HG03108 (cell line): ENCODE results near the gene KRTAP10-6.
"Not testable (repeated sequence)": the region's sequence is repeated elsewhere in the genome, so short reads cannot be mapped to it uniquely, and the experiment has no call there.

Experiments
- ATAC-seq: cut with Tn5 transposase; IDR thresholded peaks from one replicate; pipeline ENCODE4 v1.9.1; 2021; ENCODE audit warnings: moderate library complexity; ENCODE audit not compliant: unreplicated experiment

Gene KRTAP10-6

DNA sequence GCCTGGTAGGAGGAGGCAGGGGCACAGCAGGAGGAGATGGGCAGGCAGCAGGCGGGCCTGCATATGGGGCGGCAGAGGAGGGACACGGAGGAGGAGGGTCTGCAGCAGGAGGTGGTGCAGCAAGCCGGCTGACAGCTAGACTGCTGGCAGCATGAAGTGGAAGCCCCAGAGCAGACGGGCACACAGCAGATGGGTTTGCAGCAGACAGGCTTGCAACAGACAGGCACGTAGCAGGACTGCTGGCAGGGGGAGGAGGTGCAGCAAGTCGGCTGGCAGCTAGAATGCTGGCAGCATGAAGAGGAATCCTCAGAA, 12.5 kb downstream of the KRTAP10-6 start:
- no peak for ATAC-seq

DNA sequence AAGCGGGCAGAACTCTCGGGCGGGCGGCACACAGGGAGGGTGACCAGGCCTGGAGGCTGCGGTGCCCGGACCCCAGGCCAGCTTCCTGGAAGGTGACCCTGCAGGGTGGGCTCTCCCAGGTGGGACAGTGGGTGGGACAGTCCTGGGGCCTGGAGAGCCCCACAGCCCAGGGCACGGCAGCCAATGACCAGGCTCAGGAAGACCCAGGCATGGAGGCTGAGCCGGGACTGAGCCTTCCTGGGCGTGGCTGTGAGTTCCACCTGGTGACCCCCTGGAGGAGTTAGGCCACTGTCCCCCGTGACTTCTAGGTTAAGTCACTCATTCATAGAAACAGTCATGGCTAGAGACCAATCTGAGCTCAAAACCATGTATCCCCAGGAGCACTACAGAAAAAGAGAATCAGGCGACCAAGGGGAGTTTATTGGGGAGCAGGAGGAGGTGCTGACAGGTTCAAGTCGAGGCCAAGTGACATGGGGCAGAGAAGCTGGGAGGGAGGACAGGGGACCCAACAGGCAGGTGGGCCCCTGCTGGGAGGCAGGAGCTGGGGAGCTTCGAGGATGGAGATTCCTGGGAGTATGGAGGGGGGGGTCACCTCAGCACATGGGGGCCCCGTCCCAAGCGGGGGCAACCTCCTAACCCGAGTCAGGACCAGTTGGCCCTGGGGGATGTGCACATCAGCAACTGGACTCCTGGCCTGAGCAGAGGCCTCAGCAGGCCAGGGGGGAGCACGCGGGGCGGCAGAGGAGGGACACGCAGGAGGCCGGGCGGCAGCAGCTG, 13.1 kb downstream of the KRTAP10-6 start:
- no peak for ATAC-seq

DNA sequence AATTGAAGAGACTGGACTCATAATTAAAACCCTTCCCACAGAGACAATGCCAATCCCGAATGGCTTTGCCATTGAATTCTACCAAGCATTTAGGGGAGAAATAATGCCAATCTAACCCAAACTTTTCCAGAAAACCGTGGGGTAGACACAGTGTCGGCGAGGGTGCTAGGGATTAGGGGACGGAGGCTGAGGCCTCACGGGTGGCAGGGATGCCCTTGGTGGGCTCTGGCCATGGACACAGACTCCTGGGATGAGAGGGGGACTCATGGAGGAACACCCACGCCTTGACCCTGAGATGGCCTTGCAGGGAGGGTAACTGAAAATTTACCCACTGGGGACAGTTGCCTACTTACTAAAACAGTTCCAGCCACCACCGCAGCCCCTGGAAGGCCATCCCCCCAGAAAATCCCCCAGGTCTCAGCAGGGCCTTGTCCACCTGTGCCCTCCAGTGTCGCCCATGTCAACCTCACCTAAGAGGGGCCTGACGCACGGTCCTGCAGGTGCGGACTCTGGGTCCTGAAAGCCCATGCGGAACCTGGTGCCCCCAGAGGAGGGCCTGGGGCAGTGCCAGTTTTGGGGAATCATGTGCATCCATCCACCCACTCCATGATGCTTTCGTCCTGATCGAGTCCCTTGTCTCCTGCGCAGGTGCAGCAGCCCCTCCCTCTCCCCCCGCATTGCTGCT, 13.8 kb downstream of the KRTAP10-6 start:
- ATAC-seq, result no peak

DNA sequence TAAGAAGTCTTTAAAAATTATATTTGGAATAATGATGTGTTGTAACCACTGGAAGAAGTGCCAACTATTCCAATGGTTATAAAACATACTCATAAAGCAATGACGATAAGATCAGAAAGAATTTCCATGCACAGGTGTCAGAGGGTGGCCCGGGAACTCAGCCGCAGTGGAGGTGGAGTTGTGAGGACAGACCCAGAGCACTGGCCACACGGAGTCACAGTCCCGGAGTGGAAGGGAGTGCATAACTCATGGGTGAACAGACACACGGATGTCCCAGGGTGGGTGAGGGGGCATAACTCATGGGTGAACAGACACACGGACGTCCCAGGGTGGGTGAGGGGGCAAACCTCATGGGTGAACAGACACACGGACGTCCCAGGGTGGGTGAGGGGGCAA, 16.3 kb downstream of the KRTAP10-6 start:
- no peak for ATAC-seq

DNA sequence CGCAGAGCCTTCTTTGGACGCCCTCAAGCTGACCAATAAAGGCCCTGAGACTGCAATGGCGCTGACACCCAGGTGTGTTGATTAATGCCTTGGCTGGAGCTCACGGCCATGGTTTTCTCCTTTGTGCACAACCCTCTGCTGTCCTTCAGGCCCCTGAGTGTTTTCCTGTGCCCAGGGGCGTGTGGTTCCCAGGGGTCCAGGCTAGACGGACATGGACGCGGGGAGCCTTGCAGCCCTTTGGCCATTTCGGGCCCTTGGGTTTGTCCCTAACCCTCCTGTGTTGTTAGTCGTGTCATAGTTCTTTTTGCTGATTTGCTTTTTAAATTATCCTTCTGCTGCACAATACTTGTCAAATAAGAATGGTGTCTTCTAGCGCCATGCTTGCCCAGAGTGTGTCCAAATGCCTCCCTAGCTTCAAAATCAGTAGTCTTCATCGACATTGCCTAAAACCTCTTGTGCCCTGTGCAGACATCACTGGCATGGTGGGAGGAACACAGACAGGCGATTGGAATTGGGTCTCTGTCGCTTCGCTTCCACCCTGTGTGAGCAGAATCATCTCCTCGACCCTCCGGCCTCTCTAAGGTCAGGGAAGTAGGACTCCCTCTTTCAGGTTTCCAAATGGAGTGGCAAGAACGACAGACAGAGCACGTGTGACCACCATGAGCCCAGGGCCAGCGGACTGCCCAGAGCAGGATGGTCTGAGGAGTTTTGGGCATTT, 16.8 kb downstream of the KRTAP10-6 start:
- no peak for ATAC-seq

DNA sequence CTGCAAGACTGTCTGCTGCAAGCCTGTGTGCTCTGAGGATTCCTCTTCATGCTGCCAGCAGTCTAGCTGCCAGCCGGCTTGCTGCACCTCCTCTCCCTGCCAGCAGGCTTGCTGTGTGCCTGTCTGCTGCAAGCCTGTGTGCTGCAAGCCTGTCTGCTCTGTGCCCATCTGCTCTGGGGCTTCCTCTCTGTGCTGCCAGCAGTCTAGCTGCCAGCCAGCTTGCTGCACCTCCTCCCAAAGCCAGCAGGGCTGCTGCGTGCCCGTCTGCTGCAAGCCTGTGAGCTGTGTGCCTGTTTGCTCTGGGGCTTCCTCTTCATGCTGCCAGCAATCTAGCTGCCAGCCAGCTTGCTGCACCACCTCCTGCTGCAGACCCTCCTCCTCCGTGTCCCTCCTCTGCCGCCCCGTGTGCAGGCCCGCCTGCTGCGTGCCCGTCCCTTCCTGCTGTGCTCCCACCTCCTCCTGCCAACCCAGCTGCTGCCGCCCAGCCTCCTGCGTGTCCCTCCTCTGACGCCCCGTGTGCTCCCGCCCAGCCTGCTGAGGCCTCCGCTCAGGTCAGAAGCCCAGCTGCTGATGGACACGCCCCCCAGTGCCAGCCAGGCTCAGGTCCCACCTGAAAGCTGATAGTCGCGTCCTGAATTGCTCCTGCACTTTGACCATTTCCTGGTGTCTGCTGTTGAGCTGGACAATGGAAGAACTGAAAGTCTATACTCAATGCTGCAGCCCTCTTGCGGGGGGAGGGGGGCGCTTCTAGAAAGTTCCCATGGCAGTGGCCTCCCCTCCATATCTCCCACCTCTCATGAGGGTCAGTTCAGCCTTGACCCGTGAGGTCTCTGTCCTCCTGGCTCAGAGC, 17.6 kb downstream of the KRTAP10-6 start:
- ATAC-seq, result no peak

DNA sequence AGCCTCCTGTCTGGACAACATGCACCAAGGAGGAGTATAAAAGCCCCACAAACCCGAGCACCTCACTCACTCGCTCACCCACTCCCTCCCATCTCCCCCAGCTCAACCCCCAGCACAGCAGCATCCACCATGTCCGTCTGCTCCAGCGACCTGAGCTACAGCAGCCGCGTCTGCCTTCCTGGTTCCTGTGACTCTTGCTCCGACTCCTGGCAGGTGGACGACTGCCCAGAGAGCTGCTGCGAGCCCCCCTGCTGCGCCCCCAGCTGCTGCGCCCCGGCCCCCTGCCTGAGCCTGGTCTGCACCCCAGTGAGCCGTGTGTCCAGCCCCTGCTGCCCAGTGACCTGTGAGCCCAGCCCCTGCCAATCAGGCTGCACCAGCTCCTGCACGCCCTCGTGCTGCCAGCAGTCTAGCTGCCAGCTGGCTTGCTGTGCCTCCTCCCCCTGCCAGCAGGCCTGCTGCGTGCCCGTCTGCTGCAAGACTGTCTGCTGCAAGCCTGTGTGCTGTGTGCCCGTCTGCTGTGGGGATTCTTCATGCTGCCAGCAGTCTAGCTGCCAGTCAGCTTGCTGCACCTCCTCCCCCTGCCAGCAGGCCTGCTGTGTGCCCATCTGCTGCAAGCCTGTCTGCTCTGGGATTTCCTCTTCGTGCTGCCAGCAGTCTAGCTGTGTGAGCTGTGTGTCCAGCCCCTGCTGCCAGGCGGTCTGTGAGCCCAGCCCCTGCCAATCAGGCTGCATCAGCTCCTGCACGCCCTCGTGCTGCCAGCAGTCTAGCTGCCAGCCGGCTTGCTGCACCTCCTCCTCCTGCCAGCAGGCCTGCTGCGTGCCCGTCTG, 18.5 kb downstream of the KRTAP10-6 start, which contains the start of gene KRTAP10-4:
TSS of gene KRTAP10-4 (plus strand) at position 100 of the 827 bp plus-strand sequence. CDS start at position 130, 30 bp downstream.
- ATAC-seq, result not testable (repeated sequence)

DNA sequence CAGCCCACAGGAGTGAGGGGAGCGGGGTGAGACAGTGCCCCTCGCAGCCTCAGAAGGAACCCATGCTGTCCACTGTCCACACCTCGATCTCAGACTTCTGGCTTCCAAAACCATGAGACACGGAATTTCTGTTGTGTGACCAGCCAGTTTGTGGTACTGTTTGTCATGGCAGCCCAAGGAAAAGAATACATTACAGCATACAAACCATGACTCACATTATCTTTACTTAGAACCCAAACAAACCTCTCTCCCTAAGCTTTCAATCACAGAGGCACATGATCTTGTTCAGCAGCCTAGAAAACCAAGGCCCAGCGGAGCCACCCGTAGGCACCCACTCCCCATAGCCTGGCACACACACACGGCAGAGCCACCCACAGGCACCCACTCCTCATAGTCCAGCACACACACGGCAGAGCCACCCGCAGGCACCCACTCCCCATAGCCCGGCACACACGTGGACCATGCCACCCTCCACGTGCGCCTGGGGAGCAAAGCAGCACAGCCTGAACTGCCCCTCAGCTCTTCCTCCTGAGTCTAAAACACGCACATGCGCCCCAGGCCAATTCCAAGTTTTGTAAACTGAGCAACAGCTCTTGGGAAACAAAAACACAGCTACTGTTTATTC, 19.2 kb downstream of the KRTAP10-6 start:
- no peak for ATAC-seq

DNA sequence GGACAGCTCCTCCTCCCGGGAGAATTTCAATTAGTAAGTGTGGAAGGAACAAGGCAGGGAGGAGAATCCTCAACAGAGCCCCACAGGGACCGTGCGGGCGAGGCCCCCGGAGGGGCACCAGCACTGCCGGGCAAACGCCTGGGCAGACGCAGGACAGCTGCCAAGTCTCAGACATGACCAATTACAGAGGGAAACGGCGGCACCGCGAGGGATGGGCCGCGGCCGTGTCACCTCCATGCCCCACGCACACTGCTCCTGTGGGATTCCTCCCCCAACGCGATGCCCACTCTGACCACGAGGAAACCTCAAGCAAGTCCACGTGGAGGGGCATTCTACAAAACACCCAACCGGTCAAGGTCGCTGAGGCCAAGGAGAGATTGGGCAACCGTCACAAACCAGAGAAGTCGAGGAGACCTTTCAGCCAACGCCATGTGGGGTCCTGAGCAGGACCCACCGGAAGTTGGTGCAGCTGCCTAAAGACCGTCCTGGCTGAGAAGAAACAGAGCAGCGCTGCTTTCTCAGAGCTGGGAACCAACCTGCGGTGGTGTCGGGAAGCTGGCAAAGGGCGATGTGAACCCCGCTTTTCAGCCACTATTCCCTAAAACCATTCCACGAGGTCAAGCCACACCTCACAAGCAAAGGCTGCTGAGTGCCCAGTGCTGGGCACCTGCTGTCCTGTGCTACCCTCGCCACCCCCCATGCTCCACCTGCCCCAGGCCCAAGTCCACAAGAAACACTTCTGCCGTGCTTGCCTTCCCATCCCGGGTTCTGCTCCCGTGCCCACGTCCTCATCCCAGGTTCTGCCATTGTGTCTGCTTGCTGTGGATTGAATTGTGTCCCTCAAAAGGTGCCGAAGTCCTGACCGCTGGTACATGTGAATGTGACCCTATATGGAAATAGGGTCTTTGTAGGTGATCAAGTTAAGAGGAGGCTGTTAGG, 20.2 kb downstream of the KRTAP10-6 start:
- ATAC-seq, result no peak

DNA sequence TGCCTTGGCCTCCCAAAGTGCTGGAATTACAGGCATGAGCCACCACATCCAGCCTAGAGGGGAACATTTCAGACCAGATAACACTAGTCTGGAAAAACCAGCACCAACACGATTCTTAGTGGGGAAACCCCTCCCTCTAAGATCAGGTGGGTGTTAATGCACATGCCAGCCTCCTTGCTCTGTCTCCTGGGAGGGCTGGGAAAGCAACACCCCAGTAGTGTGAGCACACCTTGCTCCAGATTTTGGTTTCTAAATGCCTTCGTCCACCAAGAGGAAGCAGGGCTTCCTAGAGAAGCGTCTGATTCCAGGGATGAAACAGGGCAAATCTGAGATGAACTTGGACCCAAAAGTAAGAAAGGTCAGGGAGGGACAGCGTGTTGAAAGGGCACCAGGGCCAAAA, 21.0 kb downstream of the KRTAP10-6 start:
- ATAC-seq, result no peak

DNA sequence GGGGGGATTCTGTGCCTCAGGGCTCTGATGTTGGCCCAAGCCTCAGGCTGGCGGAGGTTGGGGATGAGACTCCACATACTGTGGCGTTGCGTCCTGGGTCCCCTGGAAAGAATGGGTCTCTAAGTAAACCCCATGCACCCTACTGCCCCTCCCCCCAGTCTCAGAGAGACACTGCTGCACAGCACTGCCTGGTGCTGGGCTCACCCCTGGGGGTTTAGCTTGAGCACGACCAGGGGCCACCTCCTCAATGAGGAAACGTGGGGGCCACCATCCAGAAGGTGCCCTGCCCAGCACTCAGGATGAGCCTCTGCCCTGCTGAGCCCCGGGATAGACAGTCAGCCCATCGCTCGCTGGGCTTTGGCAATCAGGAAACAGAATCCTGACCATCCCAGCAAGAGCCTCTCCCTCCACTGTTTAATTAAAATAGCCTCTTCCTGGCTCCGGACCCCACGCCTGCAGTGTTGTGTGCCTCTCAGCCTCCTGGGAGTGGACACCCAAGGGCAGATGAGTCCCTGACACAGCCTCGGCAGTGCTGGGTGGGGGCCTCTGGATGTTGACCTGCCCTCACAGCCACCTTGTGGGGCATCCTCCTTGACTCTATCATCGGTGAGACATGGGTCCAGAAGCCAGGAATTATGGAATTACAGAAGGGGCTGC, 22.3 kb downstream of the KRTAP10-6 start:
- no peak for ATAC-seq

DNA sequence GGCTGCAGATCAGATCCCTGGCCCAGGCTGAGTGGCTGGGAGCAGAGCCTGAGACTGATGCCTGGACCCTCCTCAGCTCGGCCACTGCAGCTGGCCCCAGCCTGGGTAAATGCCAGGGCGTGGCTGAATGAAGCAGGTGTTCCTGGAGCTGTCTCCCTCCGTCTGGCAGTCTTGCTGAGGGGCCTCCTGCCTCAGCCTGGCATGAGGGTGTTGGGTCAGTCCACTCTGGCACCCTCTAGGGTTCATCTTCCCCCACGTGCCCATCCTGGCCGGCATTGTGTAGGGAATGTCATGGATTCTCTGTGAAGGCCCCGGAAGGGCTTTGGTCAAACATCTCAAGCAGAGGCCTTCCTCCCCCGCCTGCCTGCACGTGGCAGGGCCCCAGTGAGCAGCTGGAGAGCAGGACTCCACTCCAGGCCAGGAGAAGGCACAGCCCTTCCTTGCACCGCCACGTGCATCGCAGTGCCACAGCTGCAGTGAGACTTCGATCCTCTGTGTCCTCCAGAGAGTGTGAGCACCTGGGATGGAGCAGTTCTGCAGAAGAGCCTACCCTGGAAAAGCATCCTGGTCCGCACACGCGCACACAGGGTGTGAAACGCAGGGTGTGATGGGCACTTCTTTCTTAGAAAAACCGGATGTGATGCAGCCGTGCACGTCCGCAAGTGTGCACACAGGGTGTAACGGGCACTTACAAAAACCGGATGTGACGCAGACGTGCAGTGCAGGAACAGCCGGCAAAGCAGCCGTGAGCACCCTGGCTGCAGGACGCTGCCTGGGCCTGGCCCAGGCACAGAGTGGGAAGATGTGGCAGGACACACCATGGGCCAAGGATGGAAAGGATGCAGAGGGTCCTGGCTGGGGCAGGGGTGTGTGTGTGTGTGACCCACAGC, 23.4 kb downstream of the KRTAP10-6 start:
- ATAC-seq, result no peak

DNA sequence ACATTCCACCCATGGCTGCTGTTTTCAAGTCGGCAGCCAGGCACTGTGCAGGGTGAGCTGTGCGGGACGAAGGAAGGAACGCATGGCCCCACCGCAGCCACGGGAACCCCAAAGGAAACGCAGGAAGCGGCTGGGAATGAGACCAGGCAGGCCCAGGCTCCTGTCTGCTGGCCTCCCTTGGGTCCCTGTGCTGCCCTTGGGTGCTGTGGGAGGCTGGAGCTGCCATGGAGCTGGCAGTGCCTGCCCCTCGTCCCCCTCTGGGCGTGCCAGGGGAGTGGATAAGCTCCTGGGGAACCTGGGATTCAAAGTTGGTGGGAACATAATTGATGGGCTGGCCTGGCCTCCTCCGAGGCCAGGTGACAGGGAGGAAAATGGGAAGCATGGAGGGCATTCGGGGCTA, 24.0 kb downstream of the KRTAP10-6 start:
- ATAC-seq, result no peak

DNA sequence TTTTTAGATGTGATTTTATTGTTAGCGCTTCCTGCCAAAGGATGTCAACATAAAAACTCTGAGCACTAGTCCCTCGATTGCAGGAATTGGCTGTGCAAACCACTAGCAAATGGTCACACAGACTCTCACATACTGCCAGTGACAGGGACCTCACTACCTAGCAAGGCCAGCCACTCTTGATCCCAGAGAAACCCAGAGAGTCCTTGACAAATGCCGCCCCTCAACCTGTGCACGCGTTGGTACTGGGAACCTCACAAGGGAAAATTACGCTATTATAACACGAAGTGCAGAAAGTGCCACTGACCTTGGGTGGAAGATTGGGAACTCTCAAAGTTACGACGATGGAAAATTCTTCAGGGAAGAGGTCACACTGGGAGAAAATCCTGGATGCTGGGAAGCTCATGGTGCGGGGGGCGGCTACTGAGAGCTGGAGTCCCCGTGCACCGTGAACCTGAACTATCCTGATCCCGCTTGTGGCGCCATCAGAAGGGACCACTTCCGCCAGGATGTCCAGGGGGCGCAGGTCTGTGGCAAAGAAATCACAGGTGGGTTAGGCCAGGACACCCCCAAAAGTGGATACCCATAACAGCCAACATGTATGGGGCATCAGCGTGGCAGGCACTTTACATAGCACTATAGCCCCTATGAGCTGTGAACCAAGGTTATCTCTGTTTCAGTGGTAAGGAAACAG, 24.7 kb downstream of the KRTAP10-6 start:
- no peak for ATAC-seq

DNA sequence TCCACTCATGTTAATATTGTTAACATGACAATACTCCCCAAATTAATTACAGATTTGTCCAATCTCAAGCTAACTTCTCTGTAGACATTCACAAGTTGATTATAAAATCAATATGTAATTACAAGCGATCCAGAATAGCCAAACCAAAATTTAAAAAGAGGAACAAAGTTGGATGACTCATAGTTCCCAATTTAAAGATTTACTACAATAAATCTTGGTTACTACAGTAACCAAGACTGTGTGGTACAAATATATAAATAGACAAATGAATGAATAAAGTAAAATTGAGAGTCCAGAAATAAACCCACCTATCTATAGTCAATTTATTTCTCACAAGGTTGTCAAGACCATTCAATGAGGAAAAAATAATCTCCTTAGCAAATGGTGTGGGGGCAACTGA, 25.9 kb downstream of the KRTAP10-6 start:
- no peak for ATAC-seq

DNA sequence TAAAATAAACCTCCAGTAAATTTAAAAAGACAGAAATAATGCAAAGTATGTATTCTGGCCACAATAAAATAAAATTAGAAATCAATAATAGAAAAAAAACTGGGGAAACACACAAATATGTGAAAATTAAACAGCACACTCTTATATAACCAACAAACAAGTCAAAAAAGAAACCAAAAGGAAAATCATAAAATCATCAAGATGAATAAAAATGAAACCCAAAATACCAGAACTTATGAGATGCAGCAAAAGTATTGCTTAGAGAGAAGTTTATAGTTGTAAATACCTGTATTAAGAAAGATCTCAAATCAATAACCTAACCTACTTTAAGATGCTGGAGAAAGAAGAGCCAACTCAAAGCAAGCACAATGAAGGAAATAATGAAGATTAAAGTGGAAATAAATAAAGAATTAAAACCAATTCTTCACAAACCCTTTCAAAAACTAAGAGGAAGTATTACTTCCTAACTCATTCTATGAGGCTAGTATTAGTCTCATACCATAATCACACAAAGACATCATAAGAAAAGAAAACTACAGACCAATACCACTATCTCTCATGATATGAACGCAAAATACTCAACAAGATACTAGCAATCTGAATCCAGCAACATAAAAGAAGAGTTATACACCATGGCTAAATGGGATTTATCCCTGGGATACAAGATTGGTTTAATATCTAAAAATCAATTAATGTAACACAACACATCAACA, 27.3 kb downstream of the KRTAP10-6 start:
- ATAC-seq, result no peak
